Activated CD8-positive, alpha-beta memory T cell treated with anti-CD3 and anti-CD28 coated beads, Interleukin-2, amount 10 ng/mL, durations not matched to agents 7 days and 5 days (primary cell): Measurements from ENCODE around the gene ATP1A3. TPM values are rescaled to one million over a fixed set of nuclear protein-coding genes. Genes with fewer than 3 reads are reported as not detected.
"Not testable (repeated sequence)": the region's sequence is repeated elsewhere in the genome, so short reads cannot be mapped to it uniquely, and the experiment has no call there.

Experiments
- ATAC-seq: fragments of 150-1000 bp; cut with Tn5 transposase; one replicate; pipeline ENCODE4 v1.10.0; 2021; ENCODE audit warnings: moderate library complexity
- CTCF ChIA-PET: fragments of 350-600 bp; sonication (Branson Sonifier 250); formaldehyde crosslinking; loops from one replicate; lab custom pipeline; 2021; ENCODE audit warnings: antibody characterized with exemption; lab: Charles Lee
- DNase-seq: peaks from one replicate; pipeline ENCODE4 v3.0.0-alpha.2; 2020
- H3K27ac Mint-ChIP-seq: one replicate; pipeline ENCODE4 v1.8.0; 2021; ENCODE audit warnings: mild to moderate bottlenecking, mixed read lengths
- H3K27me3 Mint-ChIP-seq: one replicate; pipeline ENCODE4 v1.8.0; 2021; ENCODE audit warnings: mixed read lengths
- H3K36me3 Mint-ChIP-seq: one replicate; pipeline ENCODE4 v1.8.0; 2021; ENCODE audit warnings: mild to moderate bottlenecking, mixed read lengths
- H3K4me1 Mint-ChIP-seq: one replicate; pipeline ENCODE4 v1.8.0; 2021; ENCODE audit warnings: mixed read lengths
- H3K4me3 Mint-ChIP-seq: one replicate; pipeline ENCODE4 v1.8.0; 2021; ENCODE audit warnings: mild to moderate bottlenecking, moderate library complexity, mixed read lengths
- H3K9me3 Mint-ChIP-seq: one replicate; pipeline ENCODE4 v1.8.0; 2022; ENCODE audit warnings: low read depth, mixed read lengths
- total RNA-seq, 2 experiments: library from RNA; stranded (reverse); gene quantifications; one replicate each; pipeline ENCODE4 v1.2.3, GENCODE V29; 2021

Gene ATP1A3
- total RNA-seq, 2 experiments from 2014 or later, result 3.4 to 5.6 TPM

DNA sequence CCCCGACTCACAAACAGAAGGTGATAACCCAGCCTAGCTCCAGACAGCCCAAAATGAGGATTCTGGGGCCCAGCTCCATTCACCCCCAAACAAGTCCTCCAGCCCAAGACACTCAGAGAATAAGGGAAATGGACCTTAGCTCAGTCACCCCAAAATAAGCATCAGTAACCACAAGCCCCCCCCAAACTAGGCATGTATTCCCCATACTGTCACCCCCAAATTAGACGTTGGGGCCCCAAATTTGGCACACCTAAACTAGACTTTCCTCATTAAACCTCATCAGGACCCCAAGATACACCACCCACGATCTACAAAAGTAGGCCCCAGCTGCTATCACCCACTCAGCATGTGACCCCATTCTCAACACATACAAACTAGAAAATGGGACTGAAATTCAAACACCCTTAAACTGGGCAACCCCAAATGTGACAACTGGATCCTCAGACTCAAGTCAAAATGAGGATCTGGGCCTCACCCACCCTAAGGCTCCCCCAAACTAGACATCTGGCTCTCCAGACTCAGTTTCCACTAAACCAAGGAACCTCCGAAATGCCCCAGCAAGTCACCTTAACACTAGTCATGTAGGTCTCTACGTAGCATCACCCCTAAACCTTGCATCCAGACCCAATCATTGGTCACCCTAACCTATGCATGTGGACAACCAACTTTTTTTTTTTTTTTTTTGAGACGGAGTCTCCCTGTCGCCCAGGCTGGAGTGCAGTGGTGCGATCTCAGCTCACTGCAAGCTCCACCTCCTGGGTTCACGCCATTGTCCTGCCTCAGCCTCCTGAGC, 52.4 kb downstream of the ATP1A3 start:
- H3K27ac Mint-ChIP-seq, result peak overlapping the region; percentile 11
- DNase-seq, result no peak
- no peak for ATAC-seq
- peaks cover 25% of the 10 kb centered on the region for H3K27me3 Mint-ChIP-seq
- H3K4me3 Mint-ChIP-seq, result peak overlapping the region; percentile 28
- peaks cover 44% of the 10 kb centered on the region for H3K4me1 Mint-ChIP-seq
- CTCF ChIA-PET, result interaction anchor here (0.9 to 7.7 kb wide), 5 partner anchors 9 to 82 kb away, joined by 3 to 88 read pairs (median 4); partner anchors contain the start of genes ARHGEF1, CD79A and RPS19
- H3K36me3 Mint-ChIP-seq, result peaks cover 1% of the 10 kb centered on the region
- no peaks in the 10 kb centered on the region for H3K9me3 Mint-ChIP-seq

DNA sequence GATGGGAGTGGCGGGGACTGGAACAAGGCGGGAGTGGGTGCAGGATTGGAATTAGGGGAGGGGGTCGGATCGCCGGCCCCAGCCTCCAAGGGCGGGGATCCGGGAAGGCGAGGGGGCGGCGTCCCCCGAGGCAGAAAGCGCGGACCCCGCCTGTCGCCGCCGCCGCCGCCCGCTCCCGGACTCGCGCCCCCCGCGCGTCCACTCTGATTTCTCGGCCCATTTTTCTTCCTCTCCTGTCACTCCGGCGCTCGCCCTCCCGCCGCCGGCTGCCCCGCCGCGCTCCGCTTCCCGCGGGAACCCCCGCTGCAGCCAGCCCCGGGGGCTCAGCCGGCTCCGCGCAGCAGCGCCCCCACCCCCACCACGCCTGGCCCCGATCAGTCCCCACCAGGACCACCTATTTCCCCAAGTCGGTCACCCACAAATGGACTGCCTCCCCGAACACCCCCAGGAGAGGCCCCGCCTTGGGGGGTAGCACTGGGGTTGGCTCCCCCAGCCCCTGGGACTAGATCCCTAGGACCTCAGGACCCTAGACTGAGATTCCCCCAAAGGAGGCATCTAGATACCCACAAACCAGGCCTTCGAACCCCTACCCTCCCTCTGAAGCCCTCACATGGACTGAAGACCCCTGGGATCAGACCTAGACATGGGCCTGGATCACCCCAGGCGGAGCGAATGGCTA, 53.2 kb downstream of the ATP1A3 start:
- Mint-ChIP-seq H3K27me3 (peaks cover 29% of the 10 kb centered on the region), H3K27ac (peak overlapping the region; percentile 68), H3K9me3 (no peaks in the 10 kb centered on the region), H3K36me3 (peaks cover 1% of the 10 kb centered on the region), H3K4me3 (peak overlapping the region; percentile 72), H3K4me1 (peaks cover 45% of the 10 kb centered on the region)
- ATAC-seq, result no peak
- CTCF ChIA-PET, result interaction anchor here (0.9 to 7.7 kb wide), 4 partner anchors 10 to 81 kb away, joined by 3 to 85 read pairs (median 4); partner anchors contain the start of genes ARHGEF1 and RPS19
- DNase-seq, result no peak

DNA sequence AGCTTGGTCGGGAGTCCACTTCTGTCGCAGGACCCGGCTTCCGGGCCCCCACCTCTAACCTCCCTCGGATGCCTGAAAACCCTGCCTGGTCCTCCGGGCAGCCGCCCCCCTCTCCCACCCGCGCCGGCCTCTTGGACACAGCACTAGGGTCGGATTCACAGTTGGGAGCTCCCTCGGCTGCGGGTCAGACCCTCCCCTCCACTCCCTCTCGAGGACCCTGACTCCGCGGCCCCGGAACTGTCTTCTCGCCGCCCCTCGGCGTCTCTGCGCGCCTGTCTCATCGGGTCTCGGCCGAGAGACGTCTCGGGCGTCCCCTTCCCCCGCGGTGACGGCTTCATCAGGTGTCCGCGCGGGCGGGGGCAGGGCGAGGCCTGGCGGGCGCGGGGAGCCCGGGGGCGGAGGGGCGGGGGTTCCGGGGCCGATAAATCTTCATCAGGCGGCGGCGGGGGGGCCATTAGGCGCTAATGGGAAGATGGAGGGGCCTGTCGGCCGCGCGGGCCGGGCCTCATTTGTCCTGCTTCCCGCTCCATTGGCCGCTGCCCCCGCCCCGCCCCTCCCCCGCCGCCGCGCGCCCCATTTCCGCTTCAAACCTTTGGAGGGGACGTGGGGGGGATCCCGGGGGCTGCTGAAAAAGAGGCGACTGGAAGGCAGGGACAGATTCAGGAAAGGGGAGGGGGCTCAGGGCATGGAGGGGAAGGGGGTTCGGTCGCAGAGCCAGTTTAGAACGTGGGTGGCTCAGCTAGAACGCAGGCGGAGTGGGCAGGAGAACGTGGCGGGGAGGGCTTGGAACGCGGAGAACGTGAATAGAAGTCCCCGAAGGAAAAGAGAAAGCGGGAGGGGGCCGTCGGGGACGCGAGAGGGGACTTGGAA, 53.9 kb downstream of the ATP1A3 start:
- Mint-ChIP-seq H3K4me1 (peaks cover 41% of the 10 kb centered on the region), H3K4me3 (peak overlapping the region; percentile 72), H3K9me3 (no peaks in the 10 kb centered on the region), H3K36me3 (peaks cover 1% of the 10 kb centered on the region), H3K27me3 (peaks cover 34% of the 10 kb centered on the region), H3K27ac (peak overlapping the region; percentile 68)
- ATAC-seq (peak; percentile 31), DNase-seq (no peak)
- CTCF ChIA-PET, result interaction anchor here (0.6 to 1.0 kb wide), 2 partner anchors 10 to 50 kb away, joined by 3 read pairs; no protein-coding TSS in a partner anchor

DNA sequence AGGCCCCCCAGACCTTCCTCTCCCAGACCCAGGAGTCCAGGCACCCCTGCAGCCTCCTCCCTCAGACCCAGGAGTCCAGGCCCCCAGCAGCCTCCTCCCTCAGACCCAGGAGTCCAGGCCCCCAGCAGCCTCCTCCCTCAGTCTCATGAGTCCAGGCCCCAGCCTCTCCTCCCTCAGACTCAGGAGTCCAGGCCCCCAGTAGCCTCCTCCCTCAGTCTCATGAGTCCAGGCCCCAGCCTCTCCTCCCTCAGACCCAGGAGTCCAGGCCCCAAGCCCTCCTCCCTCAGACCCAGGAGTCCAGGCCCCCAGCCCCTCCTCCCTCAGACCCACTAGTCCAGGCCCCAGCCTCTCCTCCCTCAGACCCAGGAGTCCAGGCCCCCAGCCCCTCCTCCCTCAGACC, 54.8 kb downstream of the ATP1A3 start:
- not testable (repeated sequence) for H3K36me3 Mint-ChIP-seq, H3K27ac Mint-ChIP-seq, ATAC-seq, H3K9me3 Mint-ChIP-seq, H3K4me3 Mint-ChIP-seq, DNase-seq
- CTCF ChIA-PET, result interaction anchor here (0.6 to 1.0 kb wide), 2 partner anchors 9 to 49 kb away, joined by 3 read pairs; no protein-coding TSS in a partner anchor
- Mint-ChIP-seq H3K27me3 (peaks cover 37% of the 10 kb centered on the region), H3K4me1 (peaks cover 40% of the 10 kb centered on the region)

DNA sequence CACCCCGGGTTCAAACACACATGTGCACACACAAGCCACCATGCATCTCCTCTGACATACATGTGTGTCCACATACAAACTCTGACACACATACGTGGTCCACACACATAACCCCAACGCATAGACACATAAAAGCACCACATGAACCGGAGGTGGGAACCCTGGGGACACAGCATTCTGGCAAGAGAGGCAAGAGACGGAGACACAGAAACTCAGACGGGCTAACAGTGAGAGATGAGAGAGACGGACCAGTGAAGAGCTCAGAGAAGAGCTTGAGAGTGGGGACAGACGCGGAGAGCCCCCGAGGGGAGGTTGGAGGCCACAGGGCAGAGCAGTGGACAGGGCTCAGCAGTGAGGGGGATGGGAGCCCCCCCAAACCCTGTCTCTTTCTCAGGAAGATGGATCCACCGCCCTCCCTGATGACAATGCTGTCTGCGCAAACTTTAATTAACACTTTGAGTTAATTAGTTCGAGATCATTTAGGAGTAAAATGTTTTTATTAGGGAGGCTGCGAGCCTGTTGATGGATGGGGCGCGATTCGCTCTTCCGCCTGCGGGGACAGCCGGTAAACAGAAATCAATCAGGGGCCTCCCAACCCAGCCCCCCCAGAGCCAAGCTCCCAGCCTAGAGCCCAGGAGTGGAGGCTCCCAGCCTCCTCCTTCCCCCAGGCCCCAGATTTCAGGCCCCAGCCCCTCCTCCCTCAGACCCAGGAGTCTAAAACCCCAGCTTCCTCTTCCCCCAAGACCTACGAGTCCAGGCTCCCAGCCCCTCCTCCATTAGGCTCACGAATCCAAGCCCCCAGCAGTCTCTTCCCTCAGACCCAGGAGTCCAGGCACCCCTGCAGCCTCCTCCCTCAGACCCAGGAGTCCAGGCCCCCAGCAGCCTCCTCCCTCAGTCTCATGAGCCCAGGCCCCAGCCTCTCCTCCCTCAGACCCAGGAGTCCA, 56.2 kb downstream of the ATP1A3 start:
- CTCF ChIA-PET, result interaction anchor here (0.9 to 2.3 kb wide), 8 partner anchors 8 to 97 kb away, joined by 3 to 12 read pairs (median 6); partner anchors contain the start of gene RPS19
- no peaks in the 10 kb centered on the region for H3K9me3 Mint-ChIP-seq
- no peak for DNase-seq
- peaks cover 39% of the 10 kb centered on the region for H3K27me3 Mint-ChIP-seq
- H3K4me3 Mint-ChIP-seq, result no peak overlapping the region
- no peak overlapping the region for H3K27ac Mint-ChIP-seq
- H3K36me3 Mint-ChIP-seq, result no peaks in the 10 kb centered on the region
- peaks cover 40% of the 10 kb centered on the region for H3K4me1 Mint-ChIP-seq
- ATAC-seq, result no peak

DNA sequence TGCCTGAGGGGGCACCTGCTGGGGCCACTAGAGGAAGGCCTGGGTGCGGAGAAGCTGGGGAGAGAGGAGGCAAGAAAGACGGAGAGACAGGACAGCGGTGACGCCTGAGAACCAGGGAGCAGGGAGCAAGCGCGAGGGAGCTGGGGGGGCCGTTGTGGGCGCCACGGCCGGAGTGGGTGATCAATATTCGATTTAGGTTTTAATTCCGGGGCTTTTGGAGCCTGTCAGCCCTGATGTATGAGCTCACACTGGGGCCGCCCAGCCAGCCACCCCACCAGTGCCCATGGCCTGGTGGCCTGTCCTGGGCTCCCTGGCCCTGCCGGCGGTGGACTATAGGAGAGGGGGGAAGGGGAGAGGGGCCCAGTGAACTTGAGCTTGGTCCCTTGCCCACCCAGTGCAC, 57.1 kb downstream of the ATP1A3 start:
- DNase-seq (no peak), ATAC-seq (no peak)
- H3K4me3 Mint-ChIP-seq, result no peak overlapping the region
- H3K27me3 Mint-ChIP-seq, result peaks cover 39% of the 10 kb centered on the region
- no peaks in the 10 kb centered on the region for H3K9me3 Mint-ChIP-seq
- peaks cover 40% of the 10 kb centered on the region for H3K4me1 Mint-ChIP-seq
- CTCF ChIA-PET, result interaction anchor here (0.9 to 2.3 kb wide), 8 partner anchors 9 to 98 kb away, joined by 3 to 12 read pairs (median 6); partner anchors contain the start of gene RPS19
- H3K36me3 Mint-ChIP-seq, result no peaks in the 10 kb centered on the region
- no peak overlapping the region for H3K27ac Mint-ChIP-seq

DNA sequence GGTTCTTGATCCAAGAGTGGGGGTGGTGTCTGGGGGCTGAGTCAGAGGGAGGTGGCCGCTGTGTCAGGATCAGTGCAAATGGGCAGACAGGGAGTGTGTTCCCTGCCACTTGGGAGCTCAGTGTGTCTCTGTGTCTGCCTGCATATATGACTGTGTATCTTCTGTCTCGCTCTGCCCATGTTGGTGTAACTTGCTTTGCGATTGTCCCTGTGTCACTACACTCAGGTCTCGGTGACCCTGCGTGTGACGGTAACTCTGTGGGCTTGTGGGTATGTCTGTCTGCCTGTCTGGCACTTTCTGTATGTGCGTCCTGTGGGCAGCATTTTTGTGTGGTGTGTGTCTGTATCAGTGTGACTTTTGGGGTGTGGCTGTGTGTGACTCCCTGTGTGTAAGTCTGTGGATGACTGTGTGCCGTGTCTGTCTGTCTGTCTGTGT, 57.6 kb downstream of the ATP1A3 start:
- Mint-ChIP-seq H3K4me3 (no peak overlapping the region), H3K27ac (no peak overlapping the region), H3K36me3 (no peaks in the 10 kb centered on the region), H3K9me3 (no peaks in the 10 kb centered on the region), H3K27me3 (peaks cover 35% of the 10 kb centered on the region), H3K4me1 (peaks cover 35% of the 10 kb centered on the region)
- DNase-seq, result no peak
- peak; percentile 16 for ATAC-seq
- CTCF ChIA-PET, result interaction anchor here (1.0 to 2.3 kb wide), 6 partner anchors 9 to 77 kb away, joined by 3 to 12 read pairs (median 8); partner anchors contain the start of gene RPS19

DNA sequence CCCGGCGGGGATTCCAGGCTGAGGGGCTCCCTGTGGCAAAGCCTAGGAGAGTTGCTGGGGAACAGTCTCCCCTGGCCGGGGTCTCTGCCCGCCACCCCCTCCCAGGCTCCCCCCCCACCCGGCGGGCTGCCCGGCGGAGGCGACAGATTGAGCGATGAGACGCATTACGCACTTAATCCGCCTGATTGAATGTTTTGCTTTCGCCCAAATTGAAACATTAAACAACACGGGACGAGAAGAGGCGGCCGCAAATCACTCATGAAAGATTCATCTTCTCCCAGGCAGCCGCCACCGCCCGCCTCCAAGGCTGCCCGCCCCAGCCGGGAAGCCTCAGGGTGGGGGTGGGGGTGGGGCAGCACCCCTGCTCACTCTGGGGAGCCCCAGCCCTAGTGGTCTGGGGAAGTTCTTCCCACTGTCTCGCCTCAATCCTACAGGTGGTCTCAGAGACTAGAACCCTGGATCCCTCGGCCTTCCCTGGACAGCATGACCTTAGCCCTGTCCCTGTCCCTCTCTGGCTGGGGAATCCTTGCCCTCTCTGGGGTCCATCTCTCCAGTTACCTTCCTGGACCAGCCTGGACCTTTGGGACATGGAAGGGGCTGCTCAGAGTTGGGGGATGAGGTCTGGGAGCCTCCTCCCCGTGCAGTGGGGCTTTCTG, 58.1 kb downstream of the ATP1A3 start:
- H3K36me3 Mint-ChIP-seq, result no peaks in the 10 kb centered on the region
- CTCF ChIA-PET, result interaction anchor here (0.6 to 2.9 kb wide), 8 partner anchors 10 to 76 kb away, joined by 3 to 16 read pairs (median 8); partner anchors contain the start of gene RPS19
- ATAC-seq, result no peak
- no peaks in the 10 kb centered on the region for H3K9me3 Mint-ChIP-seq
- no peak overlapping the region for H3K27ac Mint-ChIP-seq
- H3K27me3 Mint-ChIP-seq, result peaks cover 35% of the 10 kb centered on the region
- H3K4me1 Mint-ChIP-seq, result peaks cover 32% of the 10 kb centered on the region
- DNase-seq, result no peak
- no peak overlapping the region for H3K4me3 Mint-ChIP-seq

DNA sequence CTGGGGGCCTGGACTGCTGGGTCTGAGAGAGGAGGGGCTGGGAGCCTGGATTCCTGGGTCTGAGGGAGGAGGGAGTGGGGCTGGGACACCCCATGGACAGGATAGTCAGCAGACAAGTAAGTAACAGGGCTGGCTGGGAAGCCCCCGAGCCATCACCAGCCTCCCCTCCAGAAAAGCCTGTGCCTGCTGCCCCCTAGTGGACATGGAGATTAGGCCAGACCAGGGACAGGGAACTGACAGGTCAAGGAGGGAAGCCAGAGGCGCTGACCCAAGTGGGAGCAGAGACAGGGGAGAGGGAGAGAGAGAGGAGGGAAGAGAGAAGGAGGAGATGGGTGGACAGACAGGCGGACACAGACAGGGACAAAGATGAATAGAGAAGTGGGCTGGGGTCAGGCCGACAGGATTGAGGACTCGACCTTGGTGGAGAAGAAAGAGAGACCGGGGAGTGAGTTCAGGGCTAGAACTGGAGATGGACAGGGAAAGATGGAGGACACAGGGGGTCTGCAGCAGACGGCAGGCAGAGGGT, 59.1 kb downstream of the ATP1A3 start:
- Mint-ChIP-seq H3K9me3 (no peaks in the 10 kb centered on the region), H3K36me3 (no peaks in the 10 kb centered on the region), H3K27me3 (peaks cover 42% of the 10 kb centered on the region), H3K4me3 (no peak overlapping the region), H3K4me1 (peaks cover 33% of the 10 kb centered on the region), H3K27ac (peak overlapping the region; percentile 44)
- peak; percentile 79 for ATAC-seq
- CTCF ChIA-PET, result interaction anchor here (1.0 to 2.9 kb wide), 5 partner anchors 17 to 74 kb away, joined by 3 to 16 read pairs (median 4); no protein-coding TSS in a partner anchor
- DNase-seq, result peak; percentile 84

DNA sequence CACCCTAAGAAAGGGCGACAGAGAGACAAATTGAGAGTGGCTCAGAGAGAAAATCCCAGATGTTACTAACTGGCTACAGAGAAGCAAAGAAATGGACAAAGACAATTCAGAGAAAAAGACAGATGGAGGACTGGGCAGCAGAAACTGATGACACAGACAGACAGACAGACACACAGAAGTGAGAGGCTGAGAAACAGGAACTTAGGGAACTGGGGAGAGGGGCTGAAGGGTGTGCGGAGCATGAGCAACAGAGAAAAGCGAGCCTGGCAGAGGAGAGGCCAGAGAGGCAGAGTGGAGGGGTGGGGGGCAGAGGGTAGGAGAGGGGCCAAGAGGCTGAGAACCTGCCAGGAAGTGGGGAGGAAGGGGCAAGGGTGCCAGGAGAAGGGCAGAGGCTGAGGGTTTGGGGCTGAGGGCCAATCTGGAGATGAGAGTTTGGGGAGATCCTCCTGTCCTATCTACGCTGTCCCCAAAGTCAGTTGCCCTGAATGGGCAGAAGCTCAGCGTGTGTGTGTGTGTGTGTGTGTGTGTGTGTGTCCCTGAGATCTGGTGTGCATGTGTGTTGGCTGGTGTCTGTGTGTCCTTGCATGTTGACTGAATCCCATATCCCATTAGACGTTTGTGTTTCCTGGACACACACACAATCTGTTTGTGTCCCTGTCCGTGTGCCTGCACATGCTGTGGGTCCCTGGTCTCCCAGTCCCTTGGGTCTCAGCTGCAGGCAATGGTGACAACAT, 60.2 kb downstream of the ATP1A3 start:
- CTCF ChIA-PET, result interaction anchor here (1.0 to 2.9 kb wide), 6 partner anchors 11 to 73 kb away, joined by 3 to 16 read pairs (median 5); no protein-coding TSS in a partner anchor
- H3K36me3 Mint-ChIP-seq, result no peaks in the 10 kb centered on the region
- H3K9me3 Mint-ChIP-seq, result no peaks in the 10 kb centered on the region
- ATAC-seq (no peak), DNase-seq (no peak)
- no peak overlapping the region for H3K4me3 Mint-ChIP-seq
- H3K27me3 Mint-ChIP-seq, result peaks cover 50% of the 10 kb centered on the region
- H3K27ac Mint-ChIP-seq, result peak overlapping the region; percentile 16
- H3K4me1 Mint-ChIP-seq, result peaks cover 38% of the 10 kb centered on the region
